Embryonic facial prominence (tissue), 1 donor: ENCODE measurements around the gene GHRL.

ENCODE experiments used
- DNase-seq: peaks from one replicate; pipeline ENCODE4 v3.0.0-alpha.2; 2016; ENCODE audit errors: extremely low spot score

Gene GHRL

GRCh38 chr3:10292505-10293419 lies at the start of gene GHRL:
Gene GHRL (minus strand): TSS chr3:10292947. CDS start chr3:10290180, 2,767 bp downstream.
- DNase-seq: no peak

- DNase-seq: no peak
These were observed 49.2 kb upstream of the GHRL start for GRCh38 chr3:10341901-10342398.

- no peak for DNase-seq
These were observed 47.7 kb upstream of the GHRL start for GRCh38 chr3:10340476-10340875.

GRCh38 chr3:10340046-10340445 lies 47.3 kb upstream of the GHRL start:
- DNase-seq: no peak

- DNase-seq: no peak
These were observed 46.7 kb upstream of the GHRL start for GRCh38 chr3:10339376-10339955.

- no peak for DNase-seq
These were observed 46.0 kb upstream of the GHRL start for GRCh38 chr3:10338591-10339353.

GRCh38 chr3:10338164-10338470 lies 45.4 kb upstream of the GHRL start:
- DNase-seq: no peak

GRCh38 chr3:10337323-10338163 lies 44.8 kb upstream of the GHRL start:
- DNase-seq: no peak

GRCh38 chr3:10336761-10337160 lies 44.0 kb upstream of the GHRL start:
- DNase-seq: no peak

- no peak for DNase-seq
These were observed 43.3 kb upstream of the GHRL start for GRCh38 chr3:10335871-10336622.

GRCh38 chr3:10335190-10335738 lies 42.5 kb upstream of the GHRL start:
- no peak for DNase-seq

- no peak for DNase-seq
These were observed 41.7 kb upstream of the GHRL start for GRCh38 chr3:10334459-10334858.

GRCh38 chr3:10334042-10334441 lies 41.3 kb upstream of the GHRL start:
- DNase-seq: no peak

GRCh38 chr3:10333349-10333650 lies 40.6 kb upstream of the GHRL start:
- no peak for DNase-seq

- DNase-seq: no peak
These were observed 40.0 kb upstream of the GHRL start for GRCh38 chr3:10332481-10333348.

- no peak for DNase-seq
These were observed 38.6 kb upstream of the GHRL start for GRCh38 chr3:10331320-10331719.

GRCh38 chr3:10330319-10330718 lies 37.6 kb upstream of the GHRL start:
- DNase-seq: no peak

GRCh38 chr3:10329495-10330015 lies 36.8 kb upstream of the GHRL start:
- no peak for DNase-seq

- no peak for DNase-seq
These were observed 35.8 kb upstream of the GHRL start for GRCh38 chr3:10328460-10329071.
